ENCODE results near the gene PTPRN2.

Gene PTPRN2

GRCh38 chr7:158006841-158007696, 580.6 kb downstream of the PTPRN2 start:
- DNase-seq, result no peak

DNA sequence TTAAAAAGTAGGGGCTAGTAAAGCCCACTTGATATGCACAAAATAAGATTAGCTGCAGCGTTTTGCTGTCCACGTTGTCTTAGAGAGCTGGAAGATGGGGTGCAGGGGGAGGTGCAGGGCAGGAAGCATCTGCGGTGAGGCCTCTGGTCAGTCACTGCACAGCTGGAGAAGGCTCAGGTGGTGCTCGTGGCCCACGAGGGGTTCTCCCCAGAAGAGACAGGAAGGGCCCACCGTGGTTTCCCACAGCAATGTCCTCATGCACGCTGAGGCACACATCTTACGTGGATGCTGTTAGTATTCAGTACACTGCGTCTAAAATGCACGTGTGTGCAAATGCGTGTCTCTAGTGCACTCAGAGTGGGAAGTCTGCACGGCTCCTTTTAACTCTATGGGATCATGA, 582.1 kb downstream of the PTPRN2 start:
- DNase-seq, result no peak

DNA sequence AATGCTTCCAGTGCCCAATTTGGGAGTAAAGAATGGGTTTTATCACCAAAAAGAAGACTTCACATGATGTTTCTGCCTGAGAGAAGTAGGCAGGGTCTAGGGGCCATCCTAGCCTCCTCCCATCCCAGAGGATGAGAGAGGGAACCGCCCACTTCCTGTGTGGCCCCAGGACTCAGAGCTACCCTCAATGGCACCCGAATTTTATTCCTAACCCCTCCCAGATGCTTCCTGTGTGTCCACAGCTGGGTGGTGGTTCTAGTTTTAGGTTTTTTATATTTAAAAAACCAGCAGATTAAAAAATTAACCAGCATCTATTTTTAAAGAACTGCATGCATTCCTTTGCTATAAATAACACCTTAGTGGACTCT, 583.5 kb downstream of the PTPRN2 start:
- no peak for DNase-seq

- no peak for DNase-seq
Observed at GRCh38 chr7:158003441-158004122, 584.0 kb downstream of the PTPRN2 start.

DNA sequence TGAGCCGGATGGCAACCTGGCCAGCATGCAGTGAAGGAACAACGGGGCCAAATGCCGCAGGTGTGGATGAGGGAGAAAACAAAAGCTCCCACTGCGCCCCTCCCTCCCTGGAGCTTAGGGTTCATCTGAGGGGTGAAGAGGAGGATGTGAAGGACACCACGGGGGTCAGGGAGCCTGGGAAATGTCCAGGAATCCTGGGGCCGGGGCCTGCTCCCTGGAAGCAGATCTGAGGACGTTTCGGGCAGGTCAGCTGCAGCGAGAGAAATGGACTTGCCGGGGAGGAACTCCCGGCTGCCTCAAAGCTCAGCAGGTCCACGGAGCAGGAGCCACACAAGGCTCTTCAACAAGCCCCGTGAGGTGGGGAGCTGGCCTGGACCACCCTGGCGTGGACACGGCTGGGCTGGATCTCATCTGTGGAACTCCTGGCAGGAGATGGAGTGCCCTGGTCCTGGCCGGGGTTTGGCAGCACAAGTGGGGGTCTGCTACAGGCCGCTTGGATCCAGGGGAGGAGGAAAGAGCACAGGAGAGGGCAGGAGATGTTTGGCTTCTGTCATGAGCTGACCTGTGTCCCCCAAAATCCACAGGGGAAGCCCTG, 585.0 kb downstream of the PTPRN2 start:
- DNase-seq, result no peak

GRCh38 chr7:158001621-158002320, 585.9 kb downstream of the PTPRN2 start:
- DNase-seq, result no peak

GRCh38 chr7:158001003-158001402, 586.6 kb downstream of the PTPRN2 start:
- DNase-seq, result no peak

DNA sequence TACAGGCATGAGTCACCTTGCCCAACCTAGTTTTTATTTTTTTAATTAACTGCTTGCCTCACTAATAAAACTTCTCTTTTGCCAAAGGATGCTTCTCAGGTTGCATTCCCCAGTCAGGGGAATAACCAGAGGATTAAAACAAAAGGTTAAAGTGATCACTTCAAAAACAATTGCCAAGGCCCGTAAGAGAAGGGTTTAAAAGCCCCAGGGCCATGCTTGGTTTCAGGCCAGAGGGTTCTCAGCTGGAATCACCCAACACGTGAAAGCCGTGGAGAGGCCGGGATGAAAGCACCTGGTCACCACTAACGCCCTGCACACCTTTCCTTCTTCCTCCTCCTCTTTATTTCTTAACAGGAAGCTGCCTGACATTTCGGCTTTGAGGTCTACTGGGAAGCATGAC, 587.5 kb downstream of the PTPRN2 start:
- DNase-seq, result no peak

DNA sequence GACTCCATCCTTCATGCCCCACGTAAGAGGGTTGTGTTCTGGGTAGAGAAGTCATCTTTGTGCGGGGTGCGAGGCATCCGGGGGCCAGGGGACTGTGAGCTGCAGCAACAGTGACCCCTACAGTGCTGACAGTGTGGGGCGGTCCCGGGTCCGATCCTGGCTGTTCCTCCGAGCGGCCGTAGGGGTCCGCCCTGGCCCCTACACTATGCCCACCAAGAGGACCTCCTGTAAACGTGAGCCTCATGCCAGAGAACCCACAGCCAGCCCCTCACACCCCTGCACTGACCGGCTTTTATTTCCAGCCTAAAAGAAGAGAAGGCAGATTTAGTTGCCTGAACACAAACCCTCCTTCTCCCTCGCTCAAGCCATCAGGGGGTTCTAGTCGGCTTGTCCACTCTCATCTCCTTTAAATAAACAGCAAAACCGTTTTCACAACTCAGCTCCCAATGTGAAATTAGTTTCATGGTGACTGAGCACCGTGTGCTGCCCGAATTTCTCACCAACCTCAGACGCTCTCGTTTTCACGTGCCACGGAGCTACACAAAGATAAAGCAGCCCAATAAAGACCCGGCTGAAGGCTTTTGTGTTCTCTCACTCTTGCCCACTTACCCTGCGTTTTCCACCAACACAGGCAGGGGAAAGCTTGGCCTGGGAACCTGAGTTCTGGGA, 588.6 kb downstream of the PTPRN2 start:
- no peak for DNase-seq

DNA sequence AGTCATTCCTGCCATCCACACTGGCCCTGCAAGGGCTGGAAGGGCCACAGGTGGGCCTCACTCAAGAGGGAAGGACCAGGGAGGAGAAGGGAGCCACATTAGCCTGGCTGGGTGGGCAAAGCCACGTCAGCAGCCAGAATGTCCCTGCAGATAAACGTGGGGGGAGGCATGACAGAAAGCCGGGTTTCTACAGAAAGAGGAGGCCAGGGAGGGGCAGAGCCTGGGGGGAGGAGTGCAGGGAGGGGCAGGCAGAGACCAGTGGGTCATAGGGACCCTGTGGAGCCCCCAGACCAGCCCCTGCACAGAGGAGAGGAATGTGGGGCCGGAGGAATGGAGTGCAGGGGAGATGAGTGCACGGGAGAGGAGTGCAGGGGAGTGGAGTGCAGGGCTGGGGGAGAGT, 590.2 kb downstream of the PTPRN2 start:
- no peak for DNase-seq

- no peak for DNase-seq
Observed at GRCh38 chr7:157997080-157997440, 590.6 kb downstream of the PTPRN2 start.

DNA sequence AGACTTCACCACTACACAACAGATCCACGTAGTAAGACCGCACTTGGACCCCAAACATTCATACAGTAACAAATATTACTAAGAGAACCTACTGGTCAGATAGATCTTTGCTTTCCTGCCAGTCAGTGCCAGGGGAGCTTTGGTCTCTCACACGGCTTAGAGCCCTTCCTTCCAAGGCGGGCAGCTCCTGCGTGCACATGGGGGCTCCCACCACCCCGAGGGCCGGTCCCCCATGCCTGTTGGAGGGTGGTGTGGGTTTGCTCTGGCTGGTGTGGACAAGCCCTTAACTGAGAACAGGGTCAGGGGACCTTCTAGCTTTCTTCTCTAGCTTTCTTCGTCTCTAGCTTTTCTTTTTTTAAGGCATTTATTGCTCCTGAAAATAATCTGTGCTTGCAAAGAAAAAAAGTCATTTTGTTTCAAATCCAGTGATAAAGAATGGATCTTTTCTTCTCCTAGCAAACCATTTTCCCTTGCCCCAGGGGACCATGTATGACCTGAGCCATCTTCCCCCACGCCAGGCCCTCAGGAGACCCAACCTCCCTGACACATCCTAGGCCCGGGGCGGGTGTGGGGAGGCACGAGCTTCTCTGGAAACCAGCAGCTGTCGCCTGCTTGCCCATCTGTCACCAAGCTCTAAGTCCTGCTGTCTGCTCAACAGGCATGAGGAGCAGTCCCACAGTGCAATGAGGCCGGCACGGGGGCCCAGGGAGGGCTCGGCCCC, 591.1 kb downstream of the PTPRN2 start:
- DNase-seq, result no peak

DNA sequence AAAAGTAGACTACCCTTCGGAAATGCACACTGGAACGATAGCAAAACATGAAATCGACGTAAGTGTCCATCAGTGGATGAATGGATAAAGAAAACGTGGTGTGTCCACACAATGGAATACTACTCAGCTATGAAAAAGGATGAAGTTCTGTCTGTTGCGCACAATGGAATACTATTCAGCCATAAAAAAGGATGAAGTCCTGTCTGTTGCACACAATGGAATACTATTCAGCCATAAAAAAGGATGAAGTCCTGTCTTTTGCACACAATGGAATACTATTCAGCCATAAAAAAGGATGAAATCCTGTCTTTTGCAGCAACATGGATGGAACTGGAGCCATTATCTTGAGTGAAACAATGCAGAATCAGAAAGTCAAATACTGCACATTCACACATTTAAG, 591.8 kb downstream of the PTPRN2 start:
- DNase-seq, result no peak

DNA sequence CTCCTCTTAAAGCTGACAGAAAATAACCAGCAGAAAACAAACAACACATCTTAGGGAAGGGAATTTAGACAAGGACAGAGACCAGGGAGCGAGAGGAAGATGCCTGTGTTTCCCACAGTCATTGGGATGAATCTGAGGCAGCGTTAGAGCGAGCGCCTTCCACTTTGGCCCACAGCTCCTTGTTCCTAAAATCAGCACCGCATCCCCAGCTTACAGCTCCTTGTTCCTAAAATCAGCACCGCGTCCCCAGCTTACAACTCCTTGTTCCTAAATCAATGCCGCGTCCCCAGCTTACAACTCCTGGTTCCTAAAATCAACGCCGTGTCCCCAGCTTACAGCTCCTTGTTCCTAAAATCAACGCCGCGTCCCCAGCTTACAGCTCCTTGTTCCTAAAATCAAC, 593.3 kb downstream of the PTPRN2 start:
- no peak for DNase-seq

DNA sequence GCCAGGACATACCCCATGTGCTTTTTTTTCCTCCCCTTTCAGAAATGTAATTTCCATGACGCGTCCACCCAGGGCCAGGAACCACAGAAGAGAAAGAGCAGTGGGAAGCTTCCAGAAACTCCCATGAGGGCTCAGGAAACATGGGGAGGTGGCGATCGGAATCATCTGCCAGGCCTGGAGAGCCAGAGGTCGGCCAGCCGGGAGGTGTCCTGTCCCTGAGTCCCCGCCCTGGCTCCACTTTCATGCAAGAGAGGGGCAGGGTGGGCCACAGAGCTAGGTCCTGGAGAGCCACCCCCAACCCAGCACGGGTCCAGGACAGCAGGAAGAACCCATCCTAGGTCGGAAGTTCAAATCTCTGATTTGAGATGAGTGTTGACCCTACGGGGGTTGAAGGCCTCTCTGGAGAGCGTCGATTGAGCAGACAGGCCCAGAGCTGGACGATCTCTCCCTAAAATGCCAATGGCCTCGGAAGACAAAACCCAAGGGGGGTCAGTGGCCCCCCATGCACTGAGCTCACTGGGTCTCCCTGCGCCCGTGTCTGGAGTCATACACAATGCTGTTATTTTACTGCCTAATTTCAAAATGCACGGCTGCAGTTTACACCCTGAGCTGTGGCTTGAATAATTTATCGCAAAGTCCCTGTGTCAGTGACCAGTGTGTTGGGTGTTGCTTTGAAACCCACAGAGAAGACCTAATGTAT, 594.1 kb downstream of the PTPRN2 start:
- DNase-seq, result no peak

- no peak for DNase-seq
Observed at GRCh38 chr7:157992511-157993160, 595.0 kb downstream of the PTPRN2 start.

- DNase-seq, result no peak
Observed at GRCh38 chr7:157991761-157992160, 595.9 kb downstream of the PTPRN2 start.

DNA sequence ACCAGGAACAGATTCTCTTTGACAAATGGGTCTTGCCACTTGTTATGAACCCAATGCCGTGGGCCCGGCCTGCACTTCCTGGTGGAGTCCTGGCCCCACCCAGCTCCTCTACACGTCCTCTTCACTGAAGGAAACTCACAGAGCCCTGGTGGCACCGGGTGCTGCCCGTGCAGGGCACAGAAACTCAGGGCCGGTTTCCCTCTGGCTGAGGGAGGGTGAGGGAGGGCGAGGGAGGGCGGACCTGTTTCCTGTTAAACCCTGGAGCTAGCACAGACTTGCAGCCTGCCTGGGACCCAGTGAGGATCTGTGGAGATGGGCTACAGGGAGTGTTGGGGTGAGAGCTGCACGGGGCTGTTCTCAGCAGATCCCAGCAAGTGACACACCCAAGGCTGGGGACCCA, 596.3 kb downstream of the PTPRN2 start:
- no peak for DNase-seq

GRCh38 chr7:157990881-157991250, 596.8 kb downstream of the PTPRN2 start:
- DNase-seq, result no peak

DNA sequence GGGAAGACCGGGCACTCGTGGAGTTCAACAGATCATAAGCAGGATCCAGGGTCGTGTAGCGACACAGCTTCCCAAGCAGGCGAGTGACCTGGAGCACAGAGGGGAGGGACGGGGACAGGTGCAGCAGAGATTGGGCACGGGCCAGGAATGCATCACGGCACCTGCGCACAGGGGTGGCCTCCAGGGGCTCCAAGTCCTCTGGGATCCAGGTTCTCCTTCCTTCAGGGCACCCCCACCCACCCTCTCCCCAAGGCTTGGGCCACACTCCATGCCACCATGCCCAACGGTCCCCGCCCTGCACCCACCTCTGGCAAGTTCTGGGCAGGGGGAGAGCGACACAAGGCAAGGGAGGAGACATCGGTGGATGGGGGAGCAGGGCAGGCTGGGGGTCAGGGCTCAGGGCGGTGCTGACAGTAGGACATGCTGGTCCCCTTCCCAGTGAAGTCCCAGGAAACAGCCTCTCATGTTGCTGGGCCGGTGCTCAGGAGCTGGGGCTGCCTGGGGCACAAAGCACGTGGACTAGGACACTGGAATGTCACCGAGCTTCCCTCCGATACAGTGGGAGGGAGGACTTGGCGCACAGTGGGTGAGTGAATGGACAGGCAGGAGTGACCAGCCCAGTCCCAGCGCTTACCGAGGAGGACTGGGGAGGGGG, 597.3 kb downstream of the PTPRN2 start:
- DNase-seq, result no peak
